GM21515 (cell line): ENCODE measurements around the gene RHEB.

Source experiments
- ATAC-seq: cut with Tn5 transposase; IDR thresholded peaks from one replicate; pipeline ENCODE4 v1.9.1; 2021; ENCODE audit not compliant: unreplicated experiment

Gene RHEB

DNA sequence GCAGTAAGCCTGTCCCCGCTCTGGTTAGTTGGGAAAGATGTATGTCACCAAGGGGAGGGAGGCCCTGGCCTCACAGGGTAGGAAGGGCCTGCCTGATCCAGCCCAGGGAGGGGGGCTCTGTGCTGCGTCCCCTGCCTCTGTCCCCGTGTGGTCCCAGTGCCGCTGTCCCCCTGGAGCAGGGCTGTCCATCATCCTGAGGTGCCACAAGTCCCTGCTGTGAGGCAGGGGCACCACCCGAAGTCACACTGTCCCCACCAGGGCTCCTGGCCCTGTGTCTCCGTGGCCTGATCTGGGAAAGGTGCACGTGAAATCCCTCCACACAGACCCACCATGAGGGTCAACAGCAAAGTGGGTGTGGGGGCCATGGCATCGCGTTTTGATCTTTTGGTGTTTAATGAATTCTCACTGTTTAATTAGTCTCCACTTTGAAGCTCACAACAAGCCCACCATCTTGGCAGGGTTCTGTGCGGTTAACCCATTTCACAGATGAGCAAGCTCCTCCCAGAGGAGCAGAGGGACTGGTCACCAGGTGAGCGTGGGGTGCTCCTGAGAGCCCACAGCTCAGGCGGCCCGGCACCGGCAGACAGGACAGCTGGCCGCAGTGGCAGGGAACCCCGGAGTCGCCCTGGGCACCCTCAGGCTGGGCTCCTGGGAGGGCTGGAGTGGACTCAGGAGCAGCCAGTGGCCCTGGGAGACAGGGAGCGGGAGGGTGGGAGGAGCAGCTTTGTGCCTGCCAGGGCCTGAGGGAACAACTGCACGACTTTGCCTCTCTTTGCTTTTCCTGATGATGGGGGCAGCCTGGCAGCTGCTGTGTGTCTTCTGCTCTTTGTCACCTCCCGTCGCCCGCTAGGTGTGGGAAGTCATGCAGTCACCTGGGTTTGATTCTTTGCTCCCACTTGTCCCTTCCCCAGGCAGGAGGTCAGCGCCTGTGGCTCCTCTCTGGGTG is 67.8 kb downstream of the RHEB start:
- ATAC-seq: no peak

DNA sequence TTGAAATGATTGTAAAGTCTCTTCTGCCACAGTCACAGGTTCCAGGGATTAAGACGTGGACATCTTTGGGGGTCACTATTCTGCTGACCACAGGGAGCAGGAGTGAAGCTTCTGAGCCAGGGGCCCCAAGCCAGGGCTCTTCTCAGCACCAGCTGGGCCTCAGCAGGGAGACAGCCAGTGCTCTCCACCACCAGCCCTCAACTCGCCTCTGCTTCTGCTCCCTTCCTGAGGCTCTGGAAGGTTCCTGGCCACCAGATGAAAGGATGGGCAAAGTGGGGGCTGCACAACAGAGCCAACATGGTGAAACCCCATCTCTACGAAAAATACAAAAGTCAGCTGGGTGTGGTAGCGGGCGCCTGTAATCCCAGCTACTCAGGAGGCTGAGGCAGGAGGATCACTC is 68.5 kb downstream of the RHEB start:
- no peak for ATAC-seq

DNA sequence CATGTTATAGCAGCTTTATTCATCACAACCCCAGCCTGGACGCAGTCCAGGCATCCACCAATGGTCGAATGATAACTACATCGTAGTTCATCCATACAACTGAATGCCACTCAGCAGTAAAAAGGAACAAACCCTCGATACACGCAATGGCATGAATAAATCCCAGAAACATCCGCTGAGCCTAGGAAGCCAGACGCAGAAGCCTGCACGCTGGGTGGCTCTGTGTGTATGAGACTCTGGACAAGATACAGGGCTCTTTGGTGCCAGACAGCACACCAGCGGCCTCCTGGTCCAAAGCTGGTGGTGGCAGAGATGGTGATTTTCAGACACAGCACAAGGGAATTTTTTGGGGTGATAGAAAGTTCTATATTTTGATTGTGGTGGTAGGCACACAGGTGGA is 69.7 kb downstream of the RHEB start:
- ATAC-seq: no peak

DNA sequence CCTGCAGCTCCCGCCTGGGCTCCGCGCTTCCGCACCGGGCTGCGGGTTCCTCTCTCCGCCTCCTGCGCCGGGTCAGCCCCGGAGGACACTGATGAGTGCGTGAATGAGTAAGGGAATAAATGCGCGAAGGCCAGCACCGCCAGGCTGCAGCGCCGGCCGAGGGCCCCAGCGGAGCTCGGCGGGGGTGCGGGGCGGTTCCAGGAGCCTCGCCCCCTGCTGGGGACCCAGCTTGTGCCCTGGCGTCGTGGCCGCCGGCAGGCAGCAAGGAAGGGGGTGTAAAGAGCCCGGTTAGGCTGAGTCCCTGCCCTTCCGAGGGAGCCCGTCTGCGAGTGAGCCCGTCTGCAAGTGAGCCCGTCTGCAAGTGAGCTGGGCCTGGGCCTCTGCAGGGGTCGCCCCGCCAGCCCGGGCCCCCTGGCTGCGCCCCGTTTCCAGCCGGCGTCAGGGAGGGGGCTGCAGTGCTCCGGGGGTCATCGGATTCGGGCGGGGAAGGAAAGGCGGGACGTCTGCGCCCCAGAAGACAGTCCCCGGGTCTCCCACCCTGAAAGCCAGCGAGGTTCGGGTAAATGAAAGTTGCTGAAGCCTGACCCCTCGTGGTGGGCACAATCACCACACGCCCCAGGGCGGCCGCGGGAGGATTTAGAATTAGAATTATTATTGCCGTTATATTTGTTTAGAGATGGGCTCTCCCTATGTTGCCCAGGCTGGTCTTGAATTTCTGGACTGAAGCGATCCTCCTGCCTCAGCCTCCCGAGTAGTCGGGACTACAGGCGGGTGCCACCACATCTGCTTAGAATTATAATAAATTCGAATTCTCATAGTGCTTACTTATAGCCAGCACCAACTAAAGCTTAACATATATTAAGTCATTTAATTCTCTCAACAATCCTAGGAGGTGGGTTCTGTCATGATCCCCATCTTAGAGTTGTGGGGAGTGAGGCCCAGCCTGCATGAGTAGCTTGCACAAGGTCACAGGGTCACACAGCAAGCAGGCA is 71.1 kb downstream of the RHEB start:
- no peak for ATAC-seq

DNA sequence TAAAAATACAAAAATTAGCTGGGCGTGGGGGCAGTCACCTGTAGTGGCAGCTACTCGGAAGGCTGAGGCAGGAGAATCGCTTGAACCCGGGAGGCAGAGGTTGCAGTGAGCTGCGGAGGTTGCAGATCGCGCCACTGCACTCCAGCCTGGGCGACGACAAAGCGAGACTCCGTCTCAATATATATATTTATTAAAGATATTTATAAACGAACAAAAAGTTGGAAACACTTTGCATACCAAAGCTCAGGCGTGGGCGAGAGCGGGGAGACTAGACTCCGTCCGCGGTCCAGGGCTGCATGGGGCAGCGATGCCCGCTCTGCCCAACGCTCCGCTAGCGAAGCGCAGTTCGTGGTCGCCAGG is 71.8 kb downstream of the RHEB start:
- ATAC-seq: no peak

DNA sequence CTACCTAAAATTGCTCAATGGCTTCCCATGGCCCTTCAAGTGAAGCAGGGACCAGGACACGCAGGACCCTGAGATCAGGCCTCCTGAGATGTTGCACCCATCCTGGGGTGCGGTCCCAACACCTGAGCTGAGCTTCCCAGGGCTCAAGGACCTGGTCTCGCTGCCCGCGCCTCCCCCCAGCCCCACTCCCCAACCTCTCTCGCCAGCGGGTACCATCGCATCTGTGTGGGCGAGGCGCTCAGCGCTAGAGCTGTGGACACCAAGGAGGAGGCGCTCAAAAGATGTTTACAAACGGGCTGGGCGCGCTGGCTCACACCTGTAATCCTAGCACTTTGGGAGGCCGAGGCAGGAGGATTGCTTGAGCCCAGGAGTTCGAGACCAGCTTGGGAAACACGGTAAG is 72.4 kb downstream of the RHEB start:
- no peak for ATAC-seq

DNA sequence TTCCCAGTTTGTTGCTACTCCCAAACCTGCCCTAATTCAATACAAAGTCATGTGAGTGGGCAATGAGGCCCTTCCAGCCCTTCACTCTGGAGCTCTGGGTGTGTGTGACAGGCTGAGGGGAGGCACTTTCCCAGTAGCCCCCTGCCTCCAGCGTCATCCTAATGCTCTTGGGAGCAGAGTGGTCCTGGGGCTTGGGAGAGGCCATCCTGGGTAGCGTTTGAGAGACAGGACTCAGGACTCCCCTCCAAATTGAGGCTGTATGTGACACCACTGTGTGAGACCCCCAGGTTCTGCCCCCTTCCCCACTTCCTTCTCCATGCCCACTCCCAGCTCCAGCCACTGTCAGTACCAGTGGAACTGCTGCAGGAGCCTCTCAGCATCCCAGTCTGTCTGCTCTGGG is 73.3 kb downstream of the RHEB start:
- ATAC-seq: no peak

DNA sequence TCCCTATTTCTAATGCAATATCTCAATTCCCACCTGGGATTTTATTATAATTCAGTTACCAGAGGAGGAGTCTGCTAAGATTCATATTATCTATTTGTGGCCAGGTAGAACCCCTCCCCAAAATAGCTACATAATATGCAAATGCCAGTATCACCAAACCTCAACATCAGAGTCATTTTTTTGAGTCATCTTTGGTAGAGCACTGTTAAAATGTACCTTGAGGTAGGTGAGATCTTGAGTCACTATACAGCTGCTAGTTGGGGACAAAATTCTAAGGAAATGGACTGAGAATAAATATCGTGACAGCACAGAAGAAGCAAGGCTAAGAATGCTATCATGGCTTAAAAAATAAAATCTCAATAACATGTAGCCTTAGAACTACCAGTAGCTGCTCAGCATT is 75.1 kb downstream of the RHEB start:
- ATAC-seq: no peak

DNA sequence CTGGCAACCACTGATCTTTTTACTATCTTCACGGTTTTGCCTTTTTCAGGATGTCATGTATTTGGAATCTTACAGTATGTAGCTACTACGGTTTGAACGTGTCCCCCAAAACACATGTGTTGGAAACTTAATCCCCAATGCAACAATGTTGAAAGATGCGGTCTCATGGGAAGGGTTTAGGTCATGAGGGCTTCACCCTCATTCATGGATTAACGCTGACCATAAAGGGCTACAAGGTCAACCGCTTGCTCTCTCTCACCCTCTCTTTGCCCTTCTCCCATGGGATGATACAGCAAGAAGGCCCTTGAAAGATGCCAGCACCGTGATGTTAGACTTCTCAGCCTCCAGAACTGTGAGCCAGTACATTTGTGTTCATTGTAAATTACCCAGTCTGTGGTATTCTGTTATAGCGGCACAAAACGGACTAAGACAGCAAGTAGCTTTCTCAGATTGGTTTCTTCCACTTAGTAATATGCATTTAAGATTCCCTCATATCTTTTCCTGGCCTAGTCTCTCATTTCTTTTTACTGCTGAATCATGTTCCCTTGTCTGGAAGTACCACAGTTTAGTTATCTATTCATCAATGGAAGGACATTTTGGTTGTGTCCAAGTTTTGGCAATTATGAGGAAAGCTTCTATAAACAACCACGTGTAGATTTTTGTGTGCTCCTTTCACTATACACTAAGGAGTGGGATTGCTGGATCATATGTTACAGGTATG is 76.8 kb downstream of the RHEB start:
- ATAC-seq: no peak

DNA sequence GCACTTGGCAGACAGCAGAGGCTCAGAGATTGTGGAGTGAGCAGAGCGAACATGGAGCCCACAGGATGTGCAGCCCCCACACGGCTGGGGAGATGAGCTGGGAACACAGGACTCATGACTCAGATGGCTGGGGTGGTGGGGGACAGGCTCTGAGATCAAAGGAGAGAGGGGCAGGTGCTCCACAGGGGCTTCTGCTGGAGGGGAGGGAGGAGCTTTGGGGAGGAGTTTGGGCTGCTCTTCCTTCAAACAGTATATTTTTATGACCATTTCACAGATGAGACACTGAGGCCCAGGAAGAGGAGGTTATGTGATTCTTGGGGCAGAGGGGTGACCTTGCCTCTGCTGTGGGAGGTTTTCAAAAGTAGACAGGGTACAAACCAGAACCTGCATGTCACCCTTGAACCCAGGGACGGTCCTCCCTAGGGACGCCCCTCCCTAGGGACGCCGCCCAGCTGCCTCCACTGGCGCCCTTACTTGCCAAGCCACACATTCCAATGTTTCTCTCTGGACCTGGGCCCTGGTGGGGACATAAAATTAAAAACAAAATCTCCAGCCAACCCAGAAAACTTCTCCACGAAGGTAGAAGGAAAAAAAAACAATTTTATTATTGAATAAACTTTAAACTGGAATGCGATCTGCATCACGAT is 78.8 kb downstream of the RHEB start:
- ATAC-seq: no peak

DNA sequence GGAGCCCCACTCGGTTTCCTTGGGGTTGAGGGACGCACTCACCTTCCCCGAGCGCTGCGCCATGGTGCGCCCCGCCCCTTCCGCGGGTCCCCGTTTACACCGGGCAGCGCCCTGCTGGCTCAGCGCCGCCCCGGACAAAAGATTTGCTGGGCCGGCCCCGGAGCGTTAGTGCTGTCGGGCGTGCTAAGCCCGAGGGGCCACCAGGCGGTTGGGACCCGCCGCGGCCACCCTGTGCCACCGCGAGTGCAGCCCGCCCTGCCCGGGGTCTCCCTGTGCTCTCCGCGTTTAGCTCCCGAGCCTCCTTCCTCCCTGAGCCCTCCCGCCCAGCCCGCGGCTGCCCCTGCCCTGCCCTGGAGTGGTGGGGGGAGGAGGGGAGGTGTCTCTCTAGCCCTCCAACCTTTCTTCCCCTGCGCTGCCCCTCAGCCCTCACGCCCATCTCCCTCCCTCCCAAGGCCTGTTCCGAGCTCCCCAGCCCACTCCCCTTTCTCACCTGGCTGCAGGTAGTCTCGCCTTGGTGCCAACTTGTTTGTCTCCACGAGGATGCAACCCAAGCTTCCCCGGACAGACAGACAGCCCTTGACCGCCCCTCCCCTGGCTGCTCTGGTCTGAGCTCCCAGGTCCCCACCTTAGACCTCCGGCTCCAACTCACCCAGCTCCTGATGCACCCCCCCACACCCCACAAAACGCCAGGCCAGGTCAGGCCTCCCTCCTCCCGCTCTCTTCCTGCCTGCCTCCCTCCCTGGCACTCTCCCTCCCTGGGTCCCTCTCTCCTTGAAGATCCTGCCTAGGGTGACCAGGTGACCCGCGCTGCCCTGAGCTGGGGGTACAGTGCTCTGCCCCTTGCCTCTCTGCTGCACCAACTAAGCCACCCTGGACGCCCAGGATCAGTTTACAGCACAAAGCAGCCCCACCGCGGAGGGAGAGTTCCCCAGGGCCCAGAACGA is 79.6 kb downstream of the RHEB start, which contains the start of gene CRYGN:
CRYGN (minus strand) TSS at position 287 of the 944 bp plus-strand sequence; CDS start at position 63, 224 bp downstream.
- ATAC-seq: no peak

DNA sequence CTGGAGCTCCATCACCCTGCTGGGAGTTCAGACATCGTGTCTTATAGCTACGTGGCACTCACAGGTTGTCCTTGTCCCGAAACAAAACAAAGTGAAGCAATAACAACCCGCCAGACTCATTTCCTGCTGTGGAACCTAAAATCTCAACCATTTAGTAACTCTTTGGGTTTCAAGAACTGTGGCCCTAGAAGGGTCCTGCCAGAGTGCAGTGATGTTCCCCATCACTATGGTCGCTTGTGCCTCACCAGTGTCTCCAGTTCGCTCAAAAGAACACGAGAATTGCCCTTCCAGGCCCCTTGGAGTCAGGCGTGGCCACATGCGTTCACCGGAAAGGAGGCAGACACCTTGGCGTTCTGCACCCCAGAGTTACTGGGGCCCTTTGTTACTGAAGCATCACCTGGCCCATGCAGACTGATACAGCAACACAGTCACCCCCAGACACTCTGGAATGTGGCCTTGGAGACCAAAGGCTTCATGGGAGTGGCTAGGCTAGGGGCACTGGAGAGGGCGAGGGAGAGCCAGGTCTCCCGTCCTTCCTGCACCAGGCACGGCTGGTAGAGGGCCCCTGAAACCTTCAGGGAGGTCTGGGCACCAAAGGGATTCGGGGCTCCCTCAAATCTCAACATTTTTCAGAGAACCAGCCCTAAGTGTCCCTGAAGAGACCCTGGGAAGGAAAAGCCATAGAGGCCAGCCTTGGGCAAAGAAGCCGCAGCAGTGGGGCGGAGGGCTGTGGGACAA is 80.7 kb downstream of the RHEB start:
- no peak for ATAC-seq

DNA sequence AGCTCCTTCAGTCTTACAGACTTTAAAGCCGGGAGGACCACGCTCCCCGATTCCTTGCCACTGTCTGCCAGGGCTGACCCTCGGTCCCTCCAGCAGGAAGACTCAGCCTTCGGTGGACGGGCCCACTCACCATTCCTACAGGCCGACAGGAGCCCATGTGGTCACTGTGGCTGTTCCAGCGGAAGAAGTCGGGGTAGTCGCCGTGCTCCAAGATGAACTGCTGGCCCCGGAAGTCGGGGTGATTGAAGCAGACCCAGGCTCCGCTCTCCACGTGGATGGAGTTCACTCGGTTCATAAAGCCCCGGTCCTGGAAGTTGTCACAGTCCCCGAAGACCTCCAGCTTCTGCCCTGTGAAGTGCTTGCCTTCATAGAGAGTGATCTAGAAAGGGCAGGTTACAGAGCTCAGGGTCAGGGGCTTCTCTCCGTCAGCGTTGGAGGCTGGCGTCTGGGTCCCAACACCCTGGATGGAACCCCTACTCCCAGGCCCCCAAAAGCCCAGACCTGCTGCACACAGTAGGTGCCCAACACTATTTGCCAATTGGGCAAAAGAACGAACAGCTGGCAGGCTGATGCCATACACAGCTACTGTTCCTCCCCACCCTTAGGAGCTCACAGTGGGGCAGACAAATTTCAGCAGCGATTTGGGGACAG is 81.7 kb downstream of the RHEB start:
- no peak for ATAC-seq

DNA sequence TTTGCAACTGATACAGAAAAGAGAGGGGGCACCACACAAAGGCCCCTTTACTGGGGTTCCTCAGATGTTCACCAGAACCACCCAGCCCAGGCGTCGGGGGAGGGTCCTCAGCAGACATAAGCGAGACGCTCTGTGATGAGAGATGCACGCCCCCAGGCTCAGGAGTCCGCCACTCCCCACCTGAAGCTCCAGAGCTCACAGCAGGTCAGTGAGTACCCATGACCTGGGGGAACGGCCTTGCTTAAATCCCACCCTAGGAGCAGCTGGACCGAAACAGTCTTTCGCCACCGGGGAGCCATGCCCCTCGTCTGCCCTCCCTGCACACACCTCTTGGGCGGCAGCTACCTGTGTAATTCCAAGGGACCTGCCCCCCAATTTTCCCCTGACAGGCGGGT is 82.5 kb downstream of the RHEB start:
- ATAC-seq: no peak

DNA sequence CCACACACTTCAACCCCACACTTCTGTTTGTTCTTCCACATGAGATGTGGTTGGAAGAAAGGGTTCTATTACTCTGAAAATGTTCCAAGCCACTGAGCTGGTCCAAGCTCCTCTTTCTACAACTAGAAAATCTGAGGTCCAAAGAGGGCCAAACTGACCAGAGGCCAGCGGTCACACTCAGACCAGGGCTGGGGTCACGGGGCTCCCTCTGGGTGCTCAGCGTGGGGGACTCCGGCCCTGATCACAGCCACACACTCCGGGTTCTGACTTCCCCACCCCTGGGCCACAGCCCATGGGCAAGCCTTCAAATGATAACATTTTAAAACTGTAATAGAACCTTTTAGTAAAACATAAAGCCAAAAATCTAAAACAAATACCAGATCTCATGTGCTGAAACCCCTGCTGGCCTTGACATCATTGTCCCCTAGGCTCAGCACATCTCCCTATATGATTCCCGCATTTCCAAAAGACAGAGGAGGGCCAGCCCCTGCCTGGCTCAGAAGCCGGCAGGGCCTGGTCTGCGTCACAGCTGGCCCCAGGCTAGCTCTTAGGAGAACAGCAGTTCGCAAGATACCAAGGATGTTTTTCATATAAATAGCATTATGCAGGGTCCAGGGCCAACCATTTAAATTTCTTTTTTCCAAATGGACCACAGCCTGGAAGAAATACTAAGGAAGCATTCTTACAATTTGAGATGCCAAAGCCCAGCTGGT is 83.1 kb downstream of the RHEB start:
- no peak for ATAC-seq

DNA sequence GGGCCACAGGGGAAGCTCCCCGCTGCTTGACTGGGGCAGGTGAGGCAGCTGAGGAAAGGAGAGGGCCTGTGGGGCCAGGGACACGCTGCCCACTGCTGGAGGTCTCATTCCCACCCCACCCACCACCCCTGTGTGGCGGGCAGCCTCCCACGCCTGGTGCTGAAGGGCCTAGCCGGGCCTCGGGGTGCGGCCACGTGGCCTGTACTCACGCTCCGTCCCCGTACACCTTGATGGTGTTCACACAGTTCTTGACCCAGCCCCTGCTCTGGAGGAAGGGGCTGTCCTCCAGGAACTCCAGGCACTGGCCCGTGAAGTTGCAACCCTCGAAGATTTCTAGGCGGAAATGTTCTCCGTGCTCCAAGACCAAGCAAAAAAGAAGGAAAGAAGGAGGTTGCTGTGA is 83.7 kb downstream of the RHEB start:
- ATAC-seq: no peak

DNA sequence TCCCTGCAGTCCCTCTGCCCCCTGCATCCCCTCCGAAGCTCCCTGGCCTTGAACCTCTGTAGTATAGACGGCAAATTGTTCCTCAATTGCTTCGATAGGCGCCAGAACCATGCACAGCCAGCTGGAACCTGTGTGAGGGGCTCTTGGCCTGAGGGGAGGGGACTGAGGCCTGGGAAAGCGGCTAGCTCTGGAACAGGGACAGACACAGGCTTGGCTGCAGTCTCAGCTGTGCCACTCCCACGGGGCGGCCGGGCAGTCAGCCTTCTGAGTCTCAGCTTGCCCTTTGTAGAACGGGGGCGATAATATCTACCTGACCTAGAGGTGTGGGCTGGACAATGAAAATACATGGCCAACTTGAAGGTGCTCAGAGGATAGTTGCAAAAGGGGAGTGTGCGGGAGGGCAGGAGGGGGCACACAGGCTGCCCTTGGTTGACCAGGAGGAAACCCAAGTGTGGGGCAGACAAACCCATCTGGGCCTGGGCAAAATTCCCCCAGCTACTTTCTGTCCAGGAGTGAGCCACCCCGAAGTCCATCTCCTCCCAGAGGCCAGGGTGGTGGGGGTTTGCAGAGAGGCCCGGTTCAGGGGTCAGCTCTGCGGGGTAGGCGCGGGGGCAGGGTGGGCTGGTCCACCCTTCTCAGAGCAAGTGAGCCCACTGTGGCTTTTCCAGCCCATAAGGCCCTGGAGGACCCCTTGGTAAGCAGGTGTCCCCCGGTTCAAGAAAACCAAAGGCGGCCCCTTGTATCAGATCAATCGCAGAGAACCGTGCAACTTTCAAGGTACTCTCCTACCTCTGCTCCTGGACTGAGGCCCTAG is 84.4 kb downstream of the RHEB start:
- ATAC-seq: no peak
